ENCODE measurements around the gene ARSB.

ARSB gene

DNA sequence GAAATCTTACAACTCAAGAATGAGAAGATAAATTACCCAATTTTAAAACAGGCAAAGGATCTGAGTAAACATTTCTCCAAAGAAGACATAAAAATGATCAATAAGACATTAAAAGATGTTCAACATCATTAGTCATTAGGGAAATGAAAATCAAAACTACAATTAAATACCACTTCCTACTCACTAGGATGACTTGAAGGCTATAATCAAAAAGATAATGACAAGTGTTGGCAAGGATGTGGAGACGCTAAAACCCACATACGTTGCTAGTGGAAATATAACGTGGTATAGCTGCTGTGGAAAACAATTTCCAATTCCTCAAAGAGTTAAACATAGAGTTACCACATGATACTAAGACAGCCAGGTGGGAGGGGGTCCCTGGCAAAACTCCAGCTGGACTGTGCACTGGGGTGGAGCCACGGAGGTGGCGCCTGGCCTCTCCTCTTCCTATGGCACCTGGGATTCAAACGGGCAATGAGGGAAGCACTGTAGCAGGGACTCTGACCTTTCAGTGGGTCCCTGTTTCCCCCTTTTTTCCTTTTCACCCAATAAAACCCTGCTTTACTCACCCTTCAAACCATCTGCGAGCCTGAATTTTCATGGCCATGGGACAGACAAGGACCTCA, 5.9 kb downstream of the ARSB start:
- H3K9me3 Mint-ChIP-seq, result no peaks in the 10 kb centered on the region
- peak; percentile 66 for ATAC-seq
- H3K4me1 Mint-ChIP-seq, result peaks cover 33% of the 10 kb centered on the region

DNA sequence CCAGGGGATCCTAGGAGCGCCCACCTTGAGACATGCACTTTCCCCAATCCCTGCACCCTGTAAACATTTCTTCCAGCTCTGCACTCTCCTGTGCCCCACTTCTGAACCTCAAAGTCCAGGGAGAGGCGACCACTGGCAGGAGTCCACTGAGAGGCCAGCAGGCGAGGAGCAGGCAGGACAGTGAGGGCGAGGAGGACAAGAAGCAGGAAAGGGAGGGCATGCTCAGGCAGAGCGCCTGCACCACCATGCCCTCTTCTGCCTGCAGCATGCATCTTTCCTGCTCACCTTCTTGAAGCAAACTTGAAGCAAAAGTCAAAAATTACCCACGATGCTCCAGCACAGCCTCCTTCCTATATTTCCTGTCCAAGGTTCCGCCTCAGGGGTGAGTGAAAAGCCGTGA, 10.1 kb downstream of the ARSB start:
- no peak for ATAC-seq
- Mint-ChIP-seq H3K27ac (no peak overlapping the region), H3K36me3 (no peaks in the 10 kb centered on the region), H3K4me3 (no peak overlapping the region), H3K9me3 (no peaks in the 10 kb centered on the region), H3K4me1 (peaks cover 24% of the 10 kb centered on the region)
- no peak for DNase-seq (ENCODE audit: low spot score in 2 of 2)

More for the DNA sequence above, 5.9 kb downstream of the ARSB start:
- Mint-ChIP-seq H3K36me3 (no peaks in the 10 kb centered on the region), H3K4me3 (no peak overlapping the region), H3K27ac (no peak overlapping the region)
- DNase-seq (ENCODE audit: low spot score in 2 of 2), result no peak

- H3K27ac Mint-ChIP-seq, result no peak overlapping the region
- H3K36me3 Mint-ChIP-seq, result no peaks in the 10 kb centered on the region
- H3K4me1 Mint-ChIP-seq, result peaks cover 20% of the 10 kb centered on the region
- DNase-seq (ENCODE audit: low spot score in 2 of 2) (no peak), ATAC-seq (no peak)
- H3K4me3 Mint-ChIP-seq, result no peak overlapping the region
- H3K9me3 Mint-ChIP-seq, result no peaks in the 10 kb centered on the region
These were observed 10.5 kb downstream of the ARSB start for GRCh38 chr5:78974601-78975000.

DNA sequence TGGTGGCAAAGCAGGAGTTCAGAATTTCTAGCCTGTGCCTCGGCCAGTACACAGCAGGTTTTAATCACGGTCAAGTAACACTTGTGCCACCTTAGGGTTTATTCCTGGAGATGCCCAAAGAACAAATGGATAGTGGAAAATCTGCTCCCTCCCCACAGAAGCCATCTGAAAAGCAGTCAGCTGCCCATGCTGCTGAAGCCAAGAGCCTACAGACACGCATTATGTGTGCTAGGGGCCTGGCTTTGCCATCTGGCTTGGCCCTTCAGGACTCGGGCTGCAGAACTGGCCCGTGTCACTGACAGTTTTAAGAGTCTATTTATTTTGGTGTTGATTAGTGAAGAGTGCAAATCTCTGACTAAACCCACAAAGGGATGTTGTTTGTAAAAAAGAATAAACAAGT, 11.1 kb downstream of the ARSB start:
- Mint-ChIP-seq H3K4me3 (no peak overlapping the region), H3K9me3 (no peaks in the 10 kb centered on the region), H3K27ac (no peak overlapping the region), H3K4me1 (peaks cover 14% of the 10 kb centered on the region), H3K36me3 (peaks cover under 1% of the 10 kb centered on the region)
- ATAC-seq (no peak), DNase-seq (ENCODE audit: low spot score in 2 of 2) (no peak)

- no peaks in the 10 kb centered on the region for H3K9me3 Mint-ChIP-seq
- ATAC-seq (no peak), DNase-seq (ENCODE audit: low spot score in 2 of 2) (no peak)
- H3K4me3 Mint-ChIP-seq, result no peak overlapping the region
- no peak overlapping the region for H3K27ac Mint-ChIP-seq
- H3K4me1 Mint-ChIP-seq, result peaks cover 11% of the 10 kb centered on the region
- H3K36me3 Mint-ChIP-seq, result peaks cover 12% of the 10 kb centered on the region
These were observed 12.3 kb downstream of the ARSB start for GRCh38 chr5:78972654-78973428.

DNA sequence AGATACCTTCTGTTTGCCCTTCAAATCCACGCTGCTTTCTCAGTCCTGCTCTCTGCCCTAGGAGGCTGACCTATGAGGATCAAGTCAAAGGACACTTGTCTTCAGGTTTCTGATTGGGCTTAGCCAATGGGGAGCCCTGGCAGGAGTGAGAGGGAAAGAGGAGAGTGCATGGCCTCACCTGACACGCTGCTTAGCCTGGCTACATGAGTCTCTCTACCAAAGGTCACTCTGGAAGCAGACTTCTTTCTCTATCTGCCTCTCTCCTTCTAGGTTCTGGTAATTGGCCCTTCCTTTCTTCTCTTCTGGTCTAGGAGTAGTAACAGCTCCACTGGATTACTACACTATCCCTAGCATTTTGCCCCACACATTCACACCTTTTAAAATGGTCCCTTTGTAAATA, 13.1 kb downstream of the ARSB start:
- H3K4me3 Mint-ChIP-seq, result no peak overlapping the region
- peaks cover 11% of the 10 kb centered on the region for H3K4me1 Mint-ChIP-seq
- peaks cover 20% of the 10 kb centered on the region for H3K36me3 Mint-ChIP-seq
- H3K27ac Mint-ChIP-seq, result no peak overlapping the region
- H3K9me3 Mint-ChIP-seq, result no peaks in the 10 kb centered on the region
- ATAC-seq (no peak), DNase-seq (ENCODE audit: low spot score in 2 of 2) (no peak)

DNA sequence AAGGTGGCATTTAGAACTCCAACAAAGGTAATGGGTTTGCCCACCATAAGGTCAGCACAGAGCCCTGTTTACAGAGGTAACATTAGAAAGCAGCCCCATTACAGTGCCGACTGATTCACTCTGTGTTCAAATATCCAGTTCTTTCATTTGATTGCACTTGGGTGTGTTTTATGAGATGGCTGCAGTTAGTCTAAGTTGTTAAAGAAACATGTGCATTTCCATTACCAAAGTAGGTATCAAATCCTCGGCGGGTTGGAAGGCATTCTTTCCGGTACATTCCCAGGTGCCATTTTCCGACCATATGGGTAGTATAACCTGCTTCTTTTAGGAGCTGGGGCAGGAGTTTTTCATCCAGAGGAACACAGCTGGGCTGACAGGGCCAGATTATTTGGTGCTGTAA, 16.3 kb downstream of the ARSB start:
- Mint-ChIP-seq H3K4me1 (no peaks in the 10 kb centered on the region), H3K9me3 (no peaks in the 10 kb centered on the region), H3K27ac (no peak overlapping the region), H3K4me3 (no peak overlapping the region), H3K36me3 (peaks cover 38% of the 10 kb centered on the region)
- ATAC-seq (no peak), DNase-seq (ENCODE audit: low spot score in 2 of 2) (no peak)

DNA sequence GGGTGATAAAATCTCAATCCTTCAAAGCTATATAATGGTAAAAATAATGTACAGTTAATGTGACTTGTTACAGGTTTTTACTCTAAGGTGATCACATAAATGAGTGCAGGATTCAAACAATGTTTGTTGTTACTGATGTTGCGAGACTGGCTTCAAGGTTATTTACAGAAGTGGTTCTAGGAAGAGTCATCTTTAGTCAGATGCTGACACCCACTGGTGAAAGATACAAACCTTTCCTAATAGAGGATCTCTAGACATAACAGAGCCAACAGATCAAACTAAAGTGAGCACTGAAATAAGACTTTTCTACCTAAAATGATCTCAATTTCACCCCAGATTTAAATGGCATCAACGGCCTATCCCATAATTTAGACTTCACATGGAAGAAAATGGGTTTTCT, 20.2 kb downstream of the ARSB start:
- Mint-ChIP-seq H3K4me3 (no peak overlapping the region), H3K4me1 (no peaks in the 10 kb centered on the region), H3K9me3 (no peaks in the 10 kb centered on the region), H3K36me3 (peaks cover 61% of the 10 kb centered on the region), H3K27ac (no peak overlapping the region)
- DNase-seq (ENCODE audit: low spot score in 2 of 2) (no peak), ATAC-seq (peak; percentile 55)

- ATAC-seq (no peak), DNase-seq (ENCODE audit: low spot score in 2 of 2) (no peak)
- Mint-ChIP-seq H3K4me1 (no peaks in the 10 kb centered on the region), H3K4me3 (no peak overlapping the region), H3K9me3 (no peaks in the 10 kb centered on the region), H3K36me3 (peaks cover 38% of the 10 kb centered on the region), H3K27ac (no peak overlapping the region)
These were observed 23.4 kb downstream of the ARSB start for GRCh38 chr5:78961743-78962142.

DNA sequence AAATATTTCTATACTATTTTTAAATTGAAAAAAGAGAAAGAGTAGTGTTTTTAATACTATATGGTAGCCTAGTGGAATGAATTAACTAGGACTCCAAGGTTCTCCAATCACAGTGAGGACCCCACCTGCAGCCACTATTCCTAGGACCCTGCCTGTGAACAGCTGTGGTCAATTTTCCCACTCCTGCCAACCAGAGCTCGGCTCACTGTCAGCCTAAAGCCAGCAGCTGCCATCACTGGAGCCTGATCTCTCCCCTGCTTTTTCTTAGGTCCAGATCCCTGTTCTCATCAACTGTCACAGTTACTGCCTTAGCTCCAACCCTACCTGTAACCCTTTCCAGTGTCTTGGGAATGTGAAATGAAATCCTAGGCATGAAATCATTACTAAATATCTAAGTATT, 25.3 kb downstream of the ARSB start:
- Mint-ChIP-seq H3K36me3 (peaks cover 35% of the 10 kb centered on the region), H3K4me1 (no peaks in the 10 kb centered on the region), H3K4me3 (no peak overlapping the region), H3K27ac (no peak overlapping the region), H3K9me3 (no peaks in the 10 kb centered on the region)
- ATAC-seq (no peak), DNase-seq (ENCODE audit: low spot score in 2 of 2) (no peak)

DNA sequence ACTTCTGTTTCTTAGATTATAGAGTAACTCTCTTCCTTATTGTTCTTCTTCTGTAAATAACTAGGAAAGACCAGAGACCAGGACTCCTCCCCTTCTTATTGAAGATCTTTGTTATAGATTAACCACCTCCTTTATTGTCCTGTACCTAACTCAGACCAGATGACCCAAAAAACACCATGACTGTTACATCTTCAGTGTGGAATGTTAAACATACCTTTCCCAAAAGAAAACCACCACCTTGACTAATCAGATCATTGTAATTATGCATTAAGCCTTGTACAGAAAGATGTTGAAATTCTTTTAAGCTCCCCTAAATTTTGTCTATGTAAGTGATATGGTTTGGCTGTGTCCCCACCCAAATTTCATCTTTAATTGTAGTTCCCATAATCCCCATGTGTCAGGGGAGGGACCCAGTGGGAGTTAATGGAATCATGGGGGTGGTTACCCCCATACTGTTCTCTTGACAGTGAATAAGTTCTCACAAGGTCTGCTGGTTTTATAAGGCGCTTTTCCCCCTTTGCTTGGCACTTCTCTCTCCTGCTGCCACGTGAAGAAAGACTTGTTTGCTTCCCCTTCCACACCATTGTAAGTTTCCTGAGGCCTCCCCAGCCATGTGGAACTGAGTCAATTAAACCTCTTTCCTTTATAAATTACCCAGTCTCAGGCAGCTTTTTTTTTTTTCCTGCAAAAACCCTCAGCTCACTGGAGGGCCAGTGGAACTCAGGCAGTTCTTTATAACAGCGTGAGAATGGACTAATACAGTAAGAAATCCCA, 26.3 kb downstream of the ARSB start:
- Mint-ChIP-seq H3K27ac (no peak overlapping the region), H3K4me3 (no peak overlapping the region)
- no peak for DNase-seq (ENCODE audit: low spot score in 2 of 2)

GRCh38 chr5:78956901-78957300, 28.2 kb downstream of the ARSB start:
- Mint-ChIP-seq H3K4me1 (peaks cover 20% of the 10 kb centered on the region), H3K27ac (no peak overlapping the region), H3K4me3 (no peak overlapping the region), H3K9me3 (no peaks in the 10 kb centered on the region), H3K36me3 (peaks cover 23% of the 10 kb centered on the region)
- no peak for DNase-seq (ENCODE audit: low spot score in 2 of 2)
- ATAC-seq, result no peak

More for the DNA sequence above, 26.3 kb downstream of the ARSB start:
- no peak for ATAC-seq
- Mint-ChIP-seq H3K9me3 (no peaks in the 10 kb centered on the region), H3K4me1 (peaks cover 3% of the 10 kb centered on the region), H3K36me3 (peaks cover 33% of the 10 kb centered on the region)

DNA sequence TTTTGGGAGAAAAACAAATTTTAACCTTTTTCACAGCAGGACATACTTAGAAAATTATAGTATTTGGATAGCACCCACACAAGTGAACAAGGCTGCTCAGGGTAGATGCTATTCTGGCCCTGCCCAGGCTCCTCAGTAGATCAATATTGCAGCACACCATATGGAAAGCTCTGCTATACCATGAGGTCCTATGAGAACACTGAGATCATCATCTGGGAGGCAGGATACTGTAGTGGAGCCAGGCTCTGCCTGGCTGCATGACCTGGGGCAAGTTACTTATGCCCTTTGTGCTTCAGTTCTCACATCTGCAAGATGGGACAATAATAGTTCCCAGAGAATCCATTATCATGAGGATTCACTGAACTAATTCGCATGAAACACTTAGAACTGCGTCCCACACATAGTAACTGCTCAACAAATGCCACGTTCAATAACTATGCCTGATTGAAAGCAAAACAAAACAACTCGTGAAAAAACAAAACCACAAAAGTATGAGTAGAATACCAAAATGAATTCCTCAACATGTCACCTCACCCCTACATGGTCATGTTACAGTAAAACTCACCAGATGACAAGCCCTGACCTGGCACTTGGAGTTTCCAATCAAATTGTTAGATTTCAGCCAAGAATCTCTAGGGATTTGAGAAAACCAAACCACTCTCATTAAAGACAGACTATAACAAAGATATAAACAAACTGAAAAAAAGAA, 31.9 kb downstream of the ARSB start:
- no peaks in the 10 kb centered on the region for H3K9me3 Mint-ChIP-seq
- H3K27ac Mint-ChIP-seq, result peak overlapping the region; percentile 29
- H3K36me3 Mint-ChIP-seq, result peaks cover 16% of the 10 kb centered on the region
- ATAC-seq (peak; percentile 99), DNase-seq (ENCODE audit: low spot score in 2 of 2) (peak in 1 of 2 donors; percentile 52)
- H3K4me1 Mint-ChIP-seq, result peaks cover 29% of the 10 kb centered on the region
- peak overlapping the region; percentile 1 for H3K4me3 Mint-ChIP-seq

- no peaks in the 10 kb centered on the region for H3K9me3 Mint-ChIP-seq
These were observed 54.4 kb downstream of the ARSB start for GRCh38 chr5:78930721-78931120.

GRCh38 chr5:78929833-78930232, 55.3 kb downstream of the ARSB start:
- peak; percentile 82 for ATAC-seq
- H3K36me3 Mint-ChIP-seq, result no peaks in the 10 kb centered on the region
- H3K27ac Mint-ChIP-seq, result peak overlapping the region; percentile 32
- no peak overlapping the region for H3K4me3 Mint-ChIP-seq
- H3K9me3 Mint-ChIP-seq, result no peaks in the 10 kb centered on the region
- DNase-seq (ENCODE audit: low spot score in 2 of 2), result no peak
- H3K4me1 Mint-ChIP-seq, result no peaks in the 10 kb centered on the region

More at GRCh38 chr5:78930721-78931120, 54.4 kb downstream of the ARSB start:
- H3K36me3 Mint-ChIP-seq, result no peaks in the 10 kb centered on the region
- H3K27ac Mint-ChIP-seq, result peak overlapping the region; percentile 32
- ATAC-seq (no peak), DNase-seq (ENCODE audit: low spot score in 2 of 2) (no peak)
- no peak overlapping the region for H3K4me3 Mint-ChIP-seq
- no peaks in the 10 kb centered on the region for H3K4me1 Mint-ChIP-seq
